Measurements from ENCODE around the gene EIF2A.

- no peak for TF ChIP-seq CTCF (conservative IDR thresholded peaks at IDR 0.05)
- no peak for TF ChIP-seq ZFX (IDR thresholded peaks at IDR 0.05)
Measured at GRCh38 chr3:150544726-150545125, 1.9 kb upstream of the EIF2A start.

Data from C4-2B (cell line).